ENCODE results near the gene RNASET2. TPM values are rescaled to one million over a fixed set of nuclear protein-coding genes. Genes with fewer than 3 reads are reported as not detected.

RNASET2 gene
- total RNA-seq, 2 donors from 2014 or later = 25.8 to 29.3 TPM

DNA sequence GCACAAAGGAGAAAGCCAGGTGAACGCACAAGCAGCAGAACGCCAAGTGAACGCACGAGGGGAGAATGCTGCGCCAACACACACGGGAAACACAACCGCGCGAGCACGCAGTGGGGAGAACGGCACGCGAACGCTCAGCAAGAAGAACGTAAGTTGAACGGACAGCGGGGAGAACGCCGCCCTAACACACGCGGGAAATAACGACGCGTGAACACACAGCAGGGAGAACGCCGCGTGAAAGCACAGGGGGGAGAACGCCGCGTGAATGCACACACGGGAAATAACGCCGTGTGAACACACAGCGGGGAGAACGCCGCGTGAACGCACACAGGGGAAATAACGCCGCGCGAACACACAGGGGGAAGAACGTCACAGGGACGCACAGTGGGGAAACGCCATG lies 54.7 kb downstream of the RNASET2 start:
- H3K4me3 Mint-ChIP-seq = no peak overlapping the region
- no peaks in the 10 kb centered on the region for H3K36me3 ChIP-seq (ENCODE audit: control insufficient read depth, insufficient read depth, low read length)
- H3K9me3 Mint-ChIP-seq = peaks cover 24% of the 10 kb centered on the region
- peaks cover 13% of the 10 kb centered on the region for H3K36me3 Mint-ChIP-seq (ENCODE audit: low read depth)
- H3K27me3 Mint-ChIP-seq (ENCODE audit: insufficient read depth) = peaks cover 15% of the 10 kb centered on the region
- no peak for DNase-seq
- no peaks in the 10 kb centered on the region for H3K27me3 ChIP-seq (ENCODE audit: control insufficient read depth, insufficient read depth, low read length, poor library complexity, severe bottlenecking)
- no peak overlapping the region for H3K4me3 ChIP-seq (ENCODE audit: low read length)
- H3K4me1 Mint-ChIP-seq = peaks cover 21% of the 10 kb centered on the region
- no peaks in the 10 kb centered on the region for H3K9me3 ChIP-seq (ENCODE audit: control insufficient read depth, low read length)
- no peaks in the 10 kb centered on the region for H3K4me1 ChIP-seq (ENCODE audit: control insufficient read depth, insufficient read depth, low read length)
- 96 to 97% methylated on average over 45 of the region's 45 CpGs for WGBS, 2 experiments (ENCODE audit: insufficient coverage in 1 of 2, insufficient read length in 1 of 2)
- no peak overlapping the region for H3K27ac Mint-ChIP-seq
- TF ChIP-seq, protein P1, sequence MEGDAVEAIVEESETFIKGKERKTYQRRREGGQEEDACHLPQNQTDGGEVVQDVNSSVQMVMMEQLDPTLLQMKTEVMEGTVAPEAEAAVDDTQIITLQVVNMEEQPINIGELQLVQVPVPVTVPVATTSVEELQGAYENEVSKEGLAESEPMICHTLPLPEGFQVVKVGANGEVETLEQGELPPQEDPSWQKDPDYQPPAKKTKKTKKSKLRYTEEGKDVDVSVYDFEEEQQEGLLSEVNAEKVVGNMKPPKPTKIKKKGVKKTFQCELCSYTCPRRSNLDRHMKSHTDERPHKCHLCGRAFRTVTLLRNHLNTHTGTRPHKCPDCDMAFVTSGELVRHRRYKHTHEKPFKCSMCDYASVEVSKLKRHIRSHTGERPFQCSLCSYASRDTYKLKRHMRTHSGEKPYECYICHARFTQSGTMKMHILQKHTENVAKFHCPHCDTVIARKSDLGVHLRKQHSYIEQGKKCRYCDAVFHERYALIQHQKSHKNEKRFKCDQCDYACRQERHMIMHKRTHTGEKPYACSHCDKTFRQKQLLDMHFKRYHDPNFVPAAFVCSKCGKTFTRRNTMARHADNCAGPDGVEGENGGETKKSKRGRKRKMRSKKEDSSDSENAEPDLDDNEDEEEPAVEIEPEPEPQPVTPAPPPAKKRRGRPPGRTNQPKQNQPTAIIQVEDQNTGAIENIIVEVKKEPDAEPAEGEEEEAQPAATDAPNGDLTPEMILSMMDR (conservative IDR thresholded peaks at IDR 0.05) = no peak
- no peak overlapping the region for H3K27ac ChIP-seq (ENCODE audit: low read depth, low read length)
- no peak overlapping the region for H3K9ac ChIP-seq (ENCODE audit: extremely low read depth, low read length, poor library complexity, severe bottlenecking)

DNA sequence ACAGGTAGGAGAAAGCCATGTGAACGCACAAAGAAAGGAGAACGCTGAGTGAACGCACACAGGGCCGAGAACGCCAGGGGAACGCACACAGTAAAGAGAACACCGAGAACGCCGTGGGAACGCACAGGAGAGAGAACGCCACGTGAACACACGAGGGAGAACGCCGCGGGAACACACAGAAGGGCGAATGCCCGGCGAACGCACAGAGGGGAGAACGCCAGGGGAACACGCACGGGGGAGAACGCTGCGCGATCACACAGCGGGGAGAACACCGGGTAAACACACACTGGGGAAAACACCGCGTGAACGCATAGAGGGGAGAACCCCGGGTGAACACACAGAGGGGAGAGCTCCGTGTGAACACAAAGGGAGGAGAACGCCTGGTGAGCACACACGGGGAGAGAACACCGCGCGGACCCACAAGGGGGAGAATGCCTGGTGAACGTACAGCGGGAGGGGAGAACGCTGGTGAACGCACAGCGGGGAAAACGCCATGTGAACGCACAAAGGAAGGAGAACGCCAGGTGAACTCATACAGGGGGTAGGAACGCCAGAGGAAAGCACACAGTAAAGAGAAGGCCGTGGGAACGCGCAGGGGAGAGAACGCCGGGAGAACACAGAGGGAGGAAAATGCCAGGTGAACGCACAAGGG lies 55.3 kb downstream of the RNASET2 start:
- Histone ChIP-seq H3K4me1 (ENCODE audit: control insufficient read depth, insufficient read depth, low read length) (no peaks in the 10 kb centered on the region), H3K27ac (ENCODE audit: low read depth, low read length) (no peak overlapping the region), H3K36me3 (ENCODE audit: control insufficient read depth, insufficient read depth, low read length) (no peaks in the 10 kb centered on the region), H3K27me3 (ENCODE audit: control insufficient read depth, insufficient read depth, low read length, poor library complexity, severe bottlenecking) (no peaks in the 10 kb centered on the region), H3K9ac (ENCODE audit: extremely low read depth, low read length, poor library complexity, severe bottlenecking) (no peak overlapping the region), H3K4me3 (ENCODE audit: low read length) (no peak overlapping the region), H3K9me3 (ENCODE audit: control insufficient read depth, low read length) (no peaks in the 10 kb centered on the region)
- peaks cover 27% of the 10 kb centered on the region for H3K4me1 Mint-ChIP-seq
- no peak overlapping the region for H3K4me3 Mint-ChIP-seq
- peaks cover 15% of the 10 kb centered on the region for H3K27me3 Mint-ChIP-seq (ENCODE audit: insufficient read depth)
- WGBS, 2 experiments (ENCODE audit: insufficient coverage in 1 of 2, insufficient read length in 1 of 2) = 95 to 96% methylated on average over 53 of the region's 53 CpGs
- peaks cover 24% of the 10 kb centered on the region for H3K9me3 Mint-ChIP-seq
- H3K36me3 Mint-ChIP-seq (ENCODE audit: low read depth) = peaks cover 13% of the 10 kb centered on the region
- no peak for DNase-seq
- TF ChIP-seq, protein P1 (conservative IDR thresholded peaks at IDR 0.05) = no peak
- H3K27ac Mint-ChIP-seq = no peak overlapping the region

DNA sequence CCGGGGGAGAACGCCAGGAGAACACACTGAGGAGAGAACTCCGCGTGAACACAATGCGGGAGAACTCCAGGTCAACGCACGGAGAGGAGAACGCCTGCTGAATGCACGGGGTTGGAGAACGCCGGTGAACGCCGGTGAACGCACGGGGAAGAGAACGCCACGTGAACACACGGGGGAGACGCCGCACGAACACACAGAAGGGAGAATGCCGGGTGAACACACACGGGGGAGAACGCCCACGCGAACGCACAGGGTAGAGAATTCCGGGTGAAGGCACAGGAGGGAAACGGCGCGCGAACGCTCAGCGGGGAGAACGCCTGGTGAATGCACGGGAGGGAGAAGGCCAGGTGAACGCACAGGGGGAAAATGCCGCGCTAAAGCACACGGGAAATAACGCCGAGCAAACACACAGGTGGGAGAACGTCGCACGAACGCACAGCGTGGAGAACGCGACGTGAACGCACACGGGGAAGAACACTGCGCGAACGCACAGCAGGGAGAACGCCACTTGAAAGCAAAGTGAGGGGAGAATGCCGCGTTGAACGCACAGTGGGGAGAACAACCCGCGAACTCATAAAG lies 56.1 kb downstream of the RNASET2 start:
- TF ChIP-seq, protein P1 (conservative IDR thresholded peaks at IDR 0.05) = no peak
- H3K27me3 ChIP-seq (ENCODE audit: control insufficient read depth, insufficient read depth, low read length, poor library complexity, severe bottlenecking) = no peaks in the 10 kb centered on the region
- H3K36me3 ChIP-seq (ENCODE audit: control insufficient read depth, insufficient read depth, low read length) = no peaks in the 10 kb centered on the region
- Mint-ChIP-seq H3K9me3 (peaks cover 24% of the 10 kb centered on the region), H3K4me3 (no peak overlapping the region), H3K4me1 (peaks cover 30% of the 10 kb centered on the region), H3K36me3 (ENCODE audit: low read depth) (peaks cover 13% of the 10 kb centered on the region), H3K27ac (no peak overlapping the region), H3K27me3 (ENCODE audit: insufficient read depth) (peaks cover 15% of the 10 kb centered on the region)
- no peak for DNase-seq
- WGBS, 2 experiments (ENCODE audit: insufficient coverage in 1 of 2, insufficient read length in 1 of 2) = 96% methylated on average over 60 to 61 of the region's 61 CpGs
- H3K27ac ChIP-seq (ENCODE audit: low read depth, low read length) = no peak overlapping the region
- no peaks in the 10 kb centered on the region for H3K9me3 ChIP-seq (ENCODE audit: control insufficient read depth, low read length)
- H3K4me3 ChIP-seq (ENCODE audit: low read length) = no peak overlapping the region
- H3K9ac ChIP-seq (ENCODE audit: extremely low read depth, low read length, poor library complexity, severe bottlenecking) = no peak overlapping the region
- H3K4me1 ChIP-seq (ENCODE audit: control insufficient read depth, insufficient read depth, low read length) = no peaks in the 10 kb centered on the region

Data from endodermal cell (in vitro differentiated cells).